ENCODE data around the gene SPATS2L. TPM values are rescaled to one million over a fixed set of nuclear protein-coding genes. Genes with fewer than 3 reads are reported as not detected.
A peak's percentile ranks its signal among the peaks of the same experiment; 100 is the strongest.

Gene SPATS2L
- total RNA-seq, 1 donor from 2014 or later = 29.1 TPM

DNA sequence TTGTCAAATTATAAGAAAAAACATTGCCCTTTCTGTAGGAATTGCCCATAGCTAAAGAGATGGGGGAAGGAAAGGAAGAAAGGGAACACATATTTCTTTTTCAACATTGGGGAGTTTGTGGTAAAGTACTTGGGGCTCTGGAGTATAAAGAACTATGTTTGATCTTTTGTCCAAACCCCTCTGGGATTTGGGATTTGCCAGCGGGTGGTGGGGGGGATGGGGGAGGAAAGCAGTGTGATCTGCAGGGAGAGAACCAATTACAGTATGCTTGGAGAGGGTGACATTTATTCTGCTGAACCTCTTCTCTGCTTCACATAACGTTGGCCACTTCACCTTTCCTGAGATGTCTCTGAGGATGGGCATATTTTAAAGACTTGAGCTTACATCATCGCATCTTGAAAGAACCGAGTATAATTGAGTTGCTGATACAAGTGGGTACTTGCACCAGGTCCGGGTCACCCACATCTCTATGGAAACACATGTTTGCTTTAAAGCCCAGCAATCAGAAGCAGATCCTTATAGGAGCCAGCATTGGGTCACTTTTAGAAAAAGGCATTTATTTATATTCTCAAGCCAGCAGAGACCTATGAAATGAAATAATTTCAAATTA, 73.1 kb downstream of the SPATS2L start:
- H3K27ac Mint-ChIP-seq = peak overlapping the region; percentile 28
- peak overlapping the region; percentile 35 for H3K4me3 ChIP-seq
- peaks cover 7% of the 10 kb centered on the region for H3K79me2 ChIP-seq (ENCODE audit: low read depth)

DNA sequence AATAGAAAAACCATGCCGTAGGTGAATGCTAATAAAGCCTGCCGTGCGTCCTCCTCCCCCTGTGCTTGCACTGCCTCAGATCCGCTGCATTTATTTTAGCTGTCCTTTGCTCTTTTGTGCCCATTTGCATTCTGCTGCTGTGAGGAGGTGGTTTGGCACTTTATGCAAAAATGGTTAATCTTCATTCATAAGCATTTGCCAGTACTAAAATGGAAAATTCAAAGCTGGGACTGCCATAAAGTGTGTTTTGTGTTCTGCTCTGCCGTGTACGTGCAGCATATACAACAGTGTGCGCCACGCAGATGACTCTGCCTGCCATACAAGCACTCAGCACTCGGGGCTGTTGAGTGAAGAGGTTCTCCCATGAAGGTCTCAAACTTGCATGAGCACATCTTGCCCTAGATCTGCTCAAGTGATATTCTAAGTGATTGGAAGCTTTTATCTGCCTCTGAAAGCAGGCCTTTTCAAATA, 73.6 kb downstream of the SPATS2L start:
- peak; percentile 41 for DNase-seq (ENCODE audit: low spot score)
- Mint-ChIP-seq H3K4me3 (peak overlapping the region; percentile 76), H3K27ac (peak overlapping the region; percentile 28), H3K27me3 (ENCODE audit: insufficient read depth, low read depth) (no peaks in the 10 kb centered on the region), H3K36me3 (peaks cover 2% of the 10 kb centered on the region), H3K4me1 (peaks cover 71% of the 10 kb centered on the region), H3K9me3 (no peaks in the 10 kb centered on the region)
- no peak overlapping the region for H2AFZ ChIP-seq (replicated peaks)
- H3K36me3 ChIP-seq = no peaks in the 10 kb centered on the region
- H3F3A ChIP-seq (ENCODE audit: low read depth) = peaks cover 29% of the 10 kb centered on the region
- no peaks in the 10 kb centered on the region for H4K20me1 ChIP-seq (ENCODE audit: low read depth)
- peak overlapping the region; percentile 35 for H3K4me3 ChIP-seq
- H3K9ac ChIP-seq = no peak overlapping the region
- H3K79me2 ChIP-seq (ENCODE audit: low read depth) = peaks cover 7% of the 10 kb centered on the region
- no peaks in the 10 kb centered on the region for H3K9me3 ChIP-seq (ENCODE audit: low read depth)
- peak overlapping the region; percentile 23 for H3K27ac ChIP-seq
- H3K4me1 ChIP-seq = peaks cover 56% of the 10 kb centered on the region
- TF ChIP-seq, protein P1, sequence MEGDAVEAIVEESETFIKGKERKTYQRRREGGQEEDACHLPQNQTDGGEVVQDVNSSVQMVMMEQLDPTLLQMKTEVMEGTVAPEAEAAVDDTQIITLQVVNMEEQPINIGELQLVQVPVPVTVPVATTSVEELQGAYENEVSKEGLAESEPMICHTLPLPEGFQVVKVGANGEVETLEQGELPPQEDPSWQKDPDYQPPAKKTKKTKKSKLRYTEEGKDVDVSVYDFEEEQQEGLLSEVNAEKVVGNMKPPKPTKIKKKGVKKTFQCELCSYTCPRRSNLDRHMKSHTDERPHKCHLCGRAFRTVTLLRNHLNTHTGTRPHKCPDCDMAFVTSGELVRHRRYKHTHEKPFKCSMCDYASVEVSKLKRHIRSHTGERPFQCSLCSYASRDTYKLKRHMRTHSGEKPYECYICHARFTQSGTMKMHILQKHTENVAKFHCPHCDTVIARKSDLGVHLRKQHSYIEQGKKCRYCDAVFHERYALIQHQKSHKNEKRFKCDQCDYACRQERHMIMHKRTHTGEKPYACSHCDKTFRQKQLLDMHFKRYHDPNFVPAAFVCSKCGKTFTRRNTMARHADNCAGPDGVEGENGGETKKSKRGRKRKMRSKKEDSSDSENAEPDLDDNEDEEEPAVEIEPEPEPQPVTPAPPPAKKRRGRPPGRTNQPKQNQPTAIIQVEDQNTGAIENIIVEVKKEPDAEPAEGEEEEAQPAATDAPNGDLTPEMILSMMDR (IDR thresholded peaks at IDR 0.05) = no peak
- TF ChIP-seq EZH2phosphoT487 (IDR thresholded peaks at IDR 0.05) = peak; percentile 5
- peak overlapping the region; percentile 76 for H3K4me2 ChIP-seq
- no peaks in the 10 kb centered on the region for H3K27me3 ChIP-seq

More for the DNA sequence above, 73.1 kb downstream of the SPATS2L start:
- H3K27ac ChIP-seq = peak overlapping the region; percentile 74
- peak; percentile 69 for DNase-seq (ENCODE audit: low spot score)
- H3K4me1 Mint-ChIP-seq = peaks cover 71% of the 10 kb centered on the region
- H3K36me3 ChIP-seq = no peaks in the 10 kb centered on the region
- H2AFZ ChIP-seq (replicated peaks) = no peak overlapping the region
- peak; percentile 33 for TF ChIP-seq EZH2phosphoT487 (IDR thresholded peaks at IDR 0.05)
- TF ChIP-seq EZH2 (IDR thresholded peaks at IDR 0.05) = no peak
- TF ChIP-seq, protein P1 (IDR thresholded peaks at IDR 0.05) = no peak
- no peaks in the 10 kb centered on the region for H3K36me3 Mint-ChIP-seq
- no peaks in the 10 kb centered on the region for H3K9me3 Mint-ChIP-seq
- no peaks in the 10 kb centered on the region for H3K27me3 ChIP-seq
- peak overlapping the region; percentile 76 for H3K4me2 ChIP-seq
- H3K4me1 ChIP-seq = peaks cover 56% of the 10 kb centered on the region
- no peaks in the 10 kb centered on the region for H3K9me3 ChIP-seq (ENCODE audit: low read depth)
- peak overlapping the region; percentile 76 for H3K4me3 Mint-ChIP-seq
- no peaks in the 10 kb centered on the region for H4K20me1 ChIP-seq (ENCODE audit: low read depth)
- H3K9ac ChIP-seq = no peak overlapping the region
- no peaks in the 10 kb centered on the region for H3K27me3 Mint-ChIP-seq (ENCODE audit: insufficient read depth, low read depth)
- H3F3A ChIP-seq (ENCODE audit: low read depth) = peaks cover 29% of the 10 kb centered on the region

DNA sequence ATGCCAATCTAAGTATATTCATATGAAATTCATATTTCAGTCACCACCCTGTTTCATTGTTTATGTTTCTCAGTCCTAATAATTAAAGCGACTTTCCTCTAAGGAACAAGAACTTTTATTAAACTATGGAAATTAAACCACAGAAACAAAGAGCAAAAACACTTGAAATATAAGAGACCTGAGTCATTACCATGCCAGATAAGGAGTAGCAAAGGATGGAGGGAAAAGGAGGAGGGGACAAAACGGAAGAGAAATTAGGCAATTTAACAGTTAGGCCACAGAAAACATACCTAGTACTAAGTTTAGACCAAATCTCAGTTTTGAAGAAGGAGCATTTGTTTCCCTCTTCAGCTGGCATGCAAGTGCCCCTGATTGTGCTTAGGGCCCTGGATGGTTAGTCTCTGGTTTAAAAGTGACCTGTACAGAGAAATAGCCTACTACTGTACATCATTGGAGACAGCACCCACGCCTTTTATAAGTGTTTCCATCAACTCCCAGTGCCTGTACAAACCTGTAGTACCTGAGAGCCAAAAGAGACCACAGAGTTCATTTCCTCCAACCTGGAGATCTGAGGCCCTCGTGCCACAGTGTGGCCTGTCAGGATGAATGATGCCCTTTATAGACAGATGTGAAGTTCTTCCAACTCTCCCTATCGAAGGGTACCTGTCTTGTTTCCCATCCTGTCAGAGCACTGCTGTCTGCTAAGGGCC, 74.5 kb downstream of the SPATS2L start:
- H3K79me2 ChIP-seq (ENCODE audit: low read depth) = peaks cover 7% of the 10 kb centered on the region

More for the DNA sequence above, 74.5 kb downstream of the SPATS2L start:
- no peaks in the 10 kb centered on the region for H4K20me1 ChIP-seq (ENCODE audit: low read depth)
- Mint-ChIP-seq H3K27me3 (ENCODE audit: insufficient read depth, low read depth) (no peaks in the 10 kb centered on the region), H3K27ac (peak overlapping the region; percentile 25), H3K36me3 (peaks cover 5% of the 10 kb centered on the region), H3K9me3 (no peaks in the 10 kb centered on the region), H3K4me3 (no peak overlapping the region), H3K4me1 (peaks cover 71% of the 10 kb centered on the region)
- H3K27me3 ChIP-seq = no peaks in the 10 kb centered on the region
- no peak overlapping the region for H3K9ac ChIP-seq
- no peaks in the 10 kb centered on the region for H3K9me3 ChIP-seq (ENCODE audit: low read depth)
- TF ChIP-seq EZH2 (IDR thresholded peaks at IDR 0.05) (no peak), EZH2phosphoT487 (IDR thresholded peaks at IDR 0.05) (no peak)
- TF ChIP-seq, protein P1 (IDR thresholded peaks at IDR 0.05) = no peak
- peak overlapping the region; percentile 76 for H3K4me2 ChIP-seq
- no peaks in the 10 kb centered on the region for H3K36me3 ChIP-seq
- H2AFZ ChIP-seq (replicated peaks) = no peak overlapping the region
- H3K4me1 ChIP-seq = peaks cover 56% of the 10 kb centered on the region
- H3F3A ChIP-seq (ENCODE audit: low read depth) = peaks cover 29% of the 10 kb centered on the region
- DNase-seq (ENCODE audit: low spot score) = no peak
- H3K4me3 ChIP-seq = no peak overlapping the region
- peak overlapping the region; percentile 23 for H3K27ac ChIP-seq
